GM18499 (cell line): ENCODE measurements around the gene TAF3.

Experiments
- ATAC-seq: cut with Tn5 transposase; IDR thresholded peaks from one replicate; pipeline ENCODE4 v1.9.1; 2021; ENCODE audit warnings: moderate number of reproducible peaks; ENCODE audit not compliant: insufficient read depth, unreplicated experiment

TAF3 gene

GRCh38 chr10:8043569-8044306 lies 225.4 kb downstream of the TAF3 start:
- ATAC-seq = no peak

GRCh38 chr10:8044331-8044907 lies 226.1 kb downstream of the TAF3 start:
- ATAC-seq = no peak

- no peak for ATAC-seq
These were observed 226.8 kb downstream of the TAF3 start for GRCh38 chr10:8044908-8045725.

GRCh38 chr10:8045726-8046494 lies 227.6 kb downstream of the TAF3 start:
- no peak for ATAC-seq

GRCh38 chr10:8047452-8048280 lies 229.4 kb downstream of the TAF3 start:
- no peak for ATAC-seq

- no peak for ATAC-seq
These were observed 230.1 kb downstream of the TAF3 start for GRCh38 chr10:8048281-8049008.

- no peak for ATAC-seq
These were observed 230.9 kb downstream of the TAF3 start for GRCh38 chr10:8049045-8049864.

- ATAC-seq = no peak
These were observed 231.7 kb downstream of the TAF3 start for GRCh38 chr10:8049865-8050555.

- ATAC-seq = no peak
These were observed 232.3 kb downstream of the TAF3 start for GRCh38 chr10:8050556-8051108.

GRCh38 chr10:8051109-8051821 lies 233.0 kb downstream of the TAF3 start:
- ATAC-seq = no peak

- ATAC-seq = no peak
These were observed 233.5 kb downstream of the TAF3 start for GRCh38 chr10:8051851-8052257.

GRCh38 chr10:8052341-8052955 lies 234.1 kb downstream of the TAF3 start:
- ATAC-seq = no peak

- ATAC-seq = no peak
These were observed 234.7 kb downstream of the TAF3 start for GRCh38 chr10:8052956-8053445.

- no peak for ATAC-seq
These were observed 235.3 kb downstream of the TAF3 start for GRCh38 chr10:8053446-8054243.

- no peak for ATAC-seq
These were observed 235.9 kb downstream of the TAF3 start for GRCh38 chr10:8054244-8054493.
